NCI-H748 treated with DMSO at 0.1 percent for 48 hours (cell line): Measurements from ENCODE around the gene SUCLG1.
"Not testable (repeated sequence)": the region's sequence is repeated elsewhere in the genome, so short reads cannot be mapped to it uniquely, and the experiment has no call there.

Experiments
- DNase-seq: peaks from one replicate; lab custom pipeline; 2025; lab: John Stamatoyannopoulos, UW

Gene SUCLG1

DNA sequence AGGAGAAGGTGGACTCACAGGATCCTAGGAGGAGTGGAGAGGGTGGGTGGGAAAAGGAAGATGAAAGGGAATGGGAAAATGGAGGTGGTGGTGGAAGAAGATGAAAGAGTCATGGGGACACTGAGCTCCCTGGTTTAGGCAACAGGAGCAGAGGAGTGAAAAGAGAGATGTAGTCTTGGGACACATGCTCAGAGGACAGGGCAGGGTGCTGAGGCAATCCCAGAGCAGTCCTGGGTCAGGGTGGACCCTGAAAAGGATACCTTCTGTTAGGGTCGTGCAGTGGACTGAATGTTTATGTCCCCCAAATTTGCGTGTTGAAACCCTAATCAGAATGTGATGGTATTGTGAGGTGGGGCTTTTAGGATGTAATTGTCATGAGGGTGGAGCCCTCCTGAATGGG is 37.9 kb downstream of the SUCLG1 start:
- no peak for DNase-seq

DNA sequence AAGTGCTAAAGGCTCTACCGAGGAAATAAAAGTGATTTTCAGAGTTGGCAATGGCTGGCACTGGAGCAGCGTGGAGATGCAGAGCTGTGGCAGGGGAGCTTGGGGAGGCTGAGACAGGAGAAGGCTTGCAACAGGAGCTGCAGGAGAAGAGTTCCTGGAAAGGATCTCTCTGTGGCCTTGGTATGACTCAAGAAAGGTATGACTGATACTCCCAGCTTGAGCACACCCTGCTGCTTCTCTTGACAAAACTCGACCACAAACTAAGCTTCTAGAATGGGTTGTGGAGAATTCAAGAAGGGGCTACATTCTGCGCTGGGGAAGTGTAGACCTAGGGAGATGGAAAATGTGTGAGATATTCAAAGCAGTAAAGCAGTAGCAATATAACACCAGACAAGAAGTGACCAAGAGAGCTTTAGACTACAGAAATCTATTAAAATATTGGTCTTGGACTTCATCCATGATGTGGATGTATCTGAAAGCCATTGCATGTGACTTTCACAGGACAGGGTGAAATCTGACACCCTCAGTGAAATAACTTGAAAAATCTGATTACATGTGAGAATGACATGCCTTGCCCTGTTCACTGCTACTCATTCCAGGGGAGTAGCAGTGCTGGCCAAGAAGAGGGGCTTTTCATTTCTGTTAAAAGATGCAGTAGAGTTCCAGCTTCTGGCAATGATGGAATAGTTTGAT is 41.5 kb downstream of the SUCLG1 start:
- DNase-seq, result no peak

DNA sequence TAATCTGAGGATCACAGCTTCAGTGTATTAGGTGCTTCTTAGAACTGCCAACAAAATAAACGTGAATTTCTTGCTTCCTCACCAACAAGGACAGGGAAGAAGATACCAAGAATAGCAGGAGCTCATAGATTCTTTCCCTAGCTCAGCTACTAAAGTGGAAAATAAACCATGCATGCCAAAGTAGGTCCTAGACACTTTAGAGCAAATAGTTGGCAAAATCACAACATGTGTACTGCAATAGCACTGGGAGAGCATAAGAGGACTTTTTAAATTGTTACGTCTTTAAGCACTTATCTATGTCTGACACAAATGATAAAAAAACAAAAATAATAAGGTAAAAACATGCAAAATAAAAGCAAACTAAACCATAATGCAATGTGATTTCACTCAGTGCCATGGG is 49.5 kb downstream of the SUCLG1 start:
- no peak for DNase-seq

DNA sequence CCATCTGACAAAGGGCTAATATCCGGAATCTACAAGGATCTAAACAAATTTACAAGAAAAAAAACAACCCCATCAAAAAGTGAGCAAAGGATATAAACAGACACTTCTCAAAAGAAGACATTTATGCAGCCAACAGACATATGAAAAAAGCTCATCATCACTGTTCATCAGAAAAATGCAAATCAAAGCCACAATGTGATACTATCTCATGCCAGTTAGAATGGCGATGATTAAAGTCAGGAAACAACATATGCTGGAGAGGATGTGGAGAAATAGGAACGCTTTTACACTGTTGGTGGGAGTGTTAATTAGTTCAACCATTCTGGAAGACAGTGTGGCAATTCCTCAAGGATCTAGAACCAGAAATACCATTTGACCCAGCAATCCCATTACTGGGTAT is 57.0 kb downstream of the SUCLG1 start:
- DNase-seq, result not testable (repeated sequence)

DNA sequence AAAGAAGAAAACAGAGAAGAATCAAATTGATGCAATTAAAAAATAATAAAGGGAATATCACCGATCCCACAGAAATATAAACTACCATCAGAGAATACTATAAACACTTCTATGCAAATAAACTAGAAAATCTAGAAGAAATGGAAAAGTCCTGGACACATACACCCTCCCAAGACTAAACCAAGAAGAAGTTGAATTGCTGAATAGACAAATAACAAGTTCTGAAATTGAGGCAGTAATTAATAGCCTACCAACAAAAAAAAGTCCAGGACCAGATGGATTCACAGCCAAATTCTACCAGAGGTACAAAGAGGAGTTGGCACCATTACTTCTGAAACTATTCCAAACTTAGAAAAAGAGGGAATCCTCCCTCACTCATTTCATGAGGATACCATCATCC is 59.2 kb downstream of the SUCLG1 start:
- not testable (repeated sequence) for DNase-seq

DNA sequence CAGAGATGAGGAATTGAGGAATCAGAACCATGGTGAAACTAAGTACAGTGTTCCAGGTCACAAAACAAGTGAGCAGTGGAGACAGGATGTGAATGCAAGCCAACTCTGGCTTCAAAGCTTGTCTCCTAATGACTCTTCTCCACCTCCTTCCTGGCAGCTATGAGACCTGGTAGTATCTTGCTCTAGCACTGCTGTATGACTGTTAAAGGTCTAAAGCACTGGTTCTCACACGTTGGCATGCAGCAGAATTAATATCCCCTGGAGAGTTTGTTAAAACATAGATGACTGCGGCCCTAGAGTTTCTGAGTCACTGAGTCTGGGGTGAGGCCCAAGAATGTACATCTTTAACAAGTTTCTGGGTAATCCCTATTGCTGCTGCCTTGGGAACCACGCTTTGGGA is 63.3 kb downstream of the SUCLG1 start:
- no peak for DNase-seq

DNA sequence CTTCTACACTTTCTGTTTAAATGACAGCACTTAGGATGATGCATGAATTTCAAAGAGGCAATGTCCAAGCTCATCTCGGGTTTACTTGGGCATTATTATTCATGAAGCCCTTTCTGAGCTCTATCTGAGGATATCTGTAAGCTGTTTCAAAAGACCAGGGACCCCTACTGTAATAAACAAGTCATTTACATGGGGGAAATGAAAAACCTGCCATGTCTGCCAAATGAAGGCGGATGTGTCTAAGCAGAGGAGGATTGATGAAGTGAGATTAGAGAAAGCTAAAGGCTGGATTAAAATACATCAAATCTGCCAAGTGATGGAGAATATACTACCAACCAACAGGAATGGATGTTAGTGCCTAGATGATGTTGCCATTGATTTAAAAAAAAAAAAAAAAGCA is 64.5 kb downstream of the SUCLG1 start:
- DNase-seq, result no peak

DNA sequence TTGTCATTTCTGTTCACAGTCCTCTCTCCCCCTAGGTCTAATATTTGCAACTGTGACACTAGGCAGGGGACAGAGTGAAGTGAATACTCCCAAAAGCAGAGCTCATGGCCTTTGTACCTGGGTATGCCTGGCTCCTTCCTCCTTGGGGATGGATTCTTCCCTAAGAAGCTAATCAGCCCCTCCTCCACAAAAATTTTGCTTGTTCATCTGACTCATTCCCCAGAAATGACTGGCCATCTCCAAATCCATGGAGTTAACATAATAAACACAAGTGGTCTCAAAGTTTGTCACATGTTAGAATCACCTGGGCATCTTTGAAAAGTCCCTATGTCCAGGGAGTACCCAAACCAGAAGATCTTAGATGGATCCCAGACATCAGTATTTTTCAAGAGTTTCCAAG is 65.3 kb downstream of the SUCLG1 start:
- no peak for DNase-seq

DNA sequence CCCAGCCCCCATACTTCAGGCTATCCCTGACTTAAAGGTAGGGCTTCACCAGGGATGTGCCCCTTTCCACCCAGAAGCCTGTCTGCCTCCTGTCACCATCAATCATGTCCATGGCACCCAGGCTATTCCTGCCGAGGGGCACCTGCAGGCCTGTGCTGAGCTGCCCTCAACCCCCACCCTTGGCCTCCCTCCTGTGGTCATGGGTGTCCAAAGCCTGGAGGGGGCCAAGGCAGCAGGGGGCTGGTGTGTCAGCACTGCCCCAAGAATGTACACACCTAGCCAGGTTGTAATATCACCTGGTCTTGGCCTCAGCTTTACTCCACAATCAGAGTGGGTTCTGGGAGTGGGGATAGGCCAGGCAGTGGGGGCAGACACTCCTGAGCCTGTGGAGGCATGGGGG is 69.3 kb downstream of the SUCLG1 start:
- DNase-seq, result no peak

DNA sequence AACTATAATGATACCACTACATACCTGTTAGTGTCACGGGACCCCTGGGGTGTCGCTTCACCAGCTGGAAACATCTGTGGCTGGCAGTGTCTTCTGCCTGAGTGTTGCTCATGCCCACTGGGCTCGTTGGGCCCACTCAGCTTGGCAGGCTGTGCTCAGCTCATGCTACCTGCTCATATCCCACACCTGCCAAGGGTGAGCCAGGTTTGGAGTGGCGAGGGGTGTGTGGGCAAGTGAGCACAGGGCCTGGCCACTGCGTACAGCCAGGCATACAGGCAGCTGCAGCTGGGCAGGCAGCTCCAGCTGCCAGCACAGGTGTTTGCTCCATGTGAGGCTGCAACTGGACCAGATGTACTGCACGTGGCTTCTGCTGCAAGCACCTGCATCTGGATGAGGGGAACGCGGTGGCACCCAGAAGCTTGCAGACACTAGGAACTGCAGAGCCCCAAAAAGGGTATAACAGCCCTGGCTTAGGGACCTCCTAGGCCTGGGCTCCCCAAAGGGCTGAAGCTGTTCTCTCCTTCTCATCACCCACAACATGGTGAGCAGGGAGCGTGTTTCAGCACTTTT is 70.1 kb downstream of the SUCLG1 start:
- DNase-seq, result no peak

DNA sequence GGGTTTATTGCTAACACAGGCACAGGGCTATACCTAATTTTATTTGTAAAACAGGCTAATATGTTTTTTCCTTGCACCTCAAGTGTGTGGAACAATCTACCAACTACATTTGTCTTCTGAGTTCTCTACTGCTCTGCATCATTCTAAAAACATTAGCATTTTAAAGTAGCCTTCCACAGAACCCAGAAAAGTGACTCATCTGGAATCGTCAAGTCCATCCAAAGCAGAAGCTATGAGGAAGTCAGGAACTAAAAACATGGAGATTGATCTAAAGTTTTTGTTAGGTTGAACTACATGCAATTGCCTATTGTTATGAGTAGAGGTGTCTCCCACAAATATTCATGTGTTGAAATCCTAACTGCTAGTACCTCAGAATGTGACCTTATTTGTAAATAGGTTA is 70.9 kb downstream of the SUCLG1 start:
- no peak for DNase-seq

DNA sequence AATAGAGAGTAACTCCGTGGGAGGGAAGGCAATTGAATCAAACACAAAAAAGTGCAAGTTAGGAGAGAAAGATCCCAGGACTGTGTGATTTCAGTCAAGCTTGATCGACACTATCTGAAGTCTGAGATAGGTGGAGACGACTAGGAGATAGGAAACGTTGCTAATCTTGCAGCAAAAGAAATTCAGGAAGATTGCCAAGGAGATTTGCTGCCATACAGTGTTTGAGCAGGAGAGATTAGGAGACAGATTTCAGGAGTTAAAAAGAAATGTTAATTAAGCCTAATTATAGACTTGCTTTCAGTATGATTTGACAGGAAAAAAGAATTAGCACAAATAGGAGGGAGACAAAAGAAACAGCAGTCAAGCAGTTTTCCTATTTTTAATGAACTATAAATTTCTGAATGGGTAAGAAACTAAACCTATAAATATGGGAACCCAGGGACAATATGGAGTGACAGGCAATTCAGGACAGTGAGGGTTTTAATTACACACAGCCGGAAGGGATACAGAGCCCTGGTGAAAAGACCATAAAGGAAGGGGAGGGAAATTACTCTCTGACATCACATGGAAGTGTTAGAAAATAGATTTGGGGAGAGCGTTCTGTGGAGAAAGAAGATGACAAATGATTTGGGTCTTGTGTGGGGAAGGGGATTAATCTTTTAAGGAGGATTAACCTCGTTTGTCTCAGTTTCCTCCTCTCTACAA is 72.6 kb downstream of the SUCLG1 start:
- DNase-seq, result peak; percentile 4

DNA sequence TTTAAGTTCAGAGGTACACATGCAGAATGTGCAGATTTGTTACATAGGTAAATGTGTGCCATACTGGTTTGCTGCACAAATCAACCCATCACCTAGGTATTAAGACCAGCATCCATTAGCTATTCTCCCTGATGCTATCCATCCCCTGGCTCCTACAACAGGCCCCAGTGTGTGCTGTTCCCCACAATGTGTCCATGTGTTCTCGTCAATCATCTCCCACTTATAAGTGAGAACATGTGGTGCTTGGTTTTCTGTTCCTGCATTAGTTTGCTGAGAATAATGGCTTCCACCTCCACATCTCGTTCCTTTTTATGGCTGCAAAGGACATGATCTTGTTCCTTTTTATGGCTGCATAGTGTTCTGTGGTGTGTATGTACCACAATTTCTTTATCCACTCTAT is 75.8 kb downstream of the SUCLG1 start:
- no peak for DNase-seq

DNA sequence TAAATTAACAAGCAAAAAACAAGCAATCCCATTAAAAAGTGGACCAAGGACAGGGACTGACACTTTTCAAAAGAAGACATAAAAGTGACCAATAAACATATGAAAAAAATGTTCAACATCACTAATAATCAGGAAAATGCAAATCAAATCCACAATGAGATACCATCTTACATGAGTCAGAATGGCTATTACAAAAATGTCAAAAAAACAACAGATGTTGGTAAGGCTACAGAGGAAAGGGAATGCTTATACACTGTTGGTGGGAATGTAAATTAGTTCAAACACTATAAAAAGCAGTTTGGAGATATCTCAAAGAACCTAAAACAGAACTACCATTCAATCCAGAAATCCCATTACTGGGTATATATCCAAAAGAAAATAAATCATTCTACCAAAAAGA is 78.2 kb downstream of the SUCLG1 start:
- DNase-seq, result no peak

DNA sequence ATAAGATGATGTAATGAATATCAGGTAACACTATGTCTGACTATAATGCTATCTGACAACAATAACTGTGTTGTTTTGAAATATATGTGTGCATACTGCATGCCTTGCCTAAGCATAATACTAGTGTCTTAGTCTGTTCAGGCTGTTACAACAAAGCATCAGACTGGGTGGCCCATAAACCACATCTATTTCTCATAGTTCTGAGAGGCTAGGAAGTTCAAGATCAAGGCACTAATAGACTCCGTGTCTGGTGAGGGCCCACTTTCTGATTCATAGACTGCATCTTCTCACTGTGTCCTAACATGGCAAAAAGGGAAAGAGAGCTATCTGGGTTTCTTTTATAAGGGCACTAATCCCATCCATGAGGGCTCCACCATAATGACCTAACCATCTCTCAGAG is 80.1 kb downstream of the SUCLG1 start:
- DNase-seq, result no peak

DNA sequence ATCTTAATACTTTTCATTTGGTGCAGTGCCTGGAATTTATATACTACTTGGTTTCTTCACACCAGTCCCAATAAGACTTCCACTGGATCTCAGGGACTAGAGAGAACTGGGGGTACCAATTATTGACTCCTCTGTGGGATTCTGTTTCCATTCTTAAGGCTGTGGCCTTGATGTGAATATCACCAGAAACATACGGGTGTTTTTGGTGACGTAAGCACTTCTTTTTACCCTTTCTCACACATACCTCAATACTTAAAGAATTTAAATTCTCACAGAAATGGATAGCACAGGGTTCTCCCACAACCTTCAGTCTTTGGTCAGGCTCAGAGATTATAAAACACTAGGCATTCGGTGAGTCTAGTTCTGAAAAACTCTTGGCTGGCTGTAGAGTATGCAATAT is 84.1 kb downstream of the SUCLG1 start:
- no peak for DNase-seq

DNA sequence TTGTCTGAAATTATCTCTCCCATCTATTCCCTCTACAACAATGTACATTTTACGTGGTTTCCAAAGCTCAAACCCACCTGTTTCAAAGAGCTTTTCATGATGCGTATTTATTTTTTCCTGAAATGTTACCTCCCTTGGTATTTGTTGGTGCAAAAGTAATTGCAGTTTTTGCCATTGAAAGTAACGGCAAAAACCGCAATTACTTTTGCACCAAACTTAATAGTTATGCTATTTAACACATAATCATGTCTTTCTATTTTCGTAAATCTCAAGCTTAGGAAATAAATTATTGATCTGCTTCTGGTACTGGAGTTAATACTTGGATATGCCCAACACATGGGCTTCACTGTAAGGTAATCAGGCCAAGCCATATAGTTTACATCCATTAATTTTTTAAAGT is 85.2 kb downstream of the SUCLG1 start:
- no peak for DNase-seq
